HCT116 (cell line): Measurements from ENCODE around the gene MNX1. TPM values are rescaled to one million over a fixed set of nuclear protein-coding genes. Genes with fewer than 3 reads are reported as not detected.

ENCODE experiments used
- ATAC-seq: fragments of 200-7000 bp; cut with Tn5 transposase; 2 replicates; pipeline ENCODE4 v1.9.1; 2020; ENCODE audit warnings: mild to moderate bottlenecking, moderate library complexity
- BruUV-seq: library from RNA; stranded (reverse); fragments of 400-500 nt; replicated peaks from 2 replicates; lab custom pipeline; 2021; lab: Mats Ljungman, UMichigan
- CTCF ChIA-PET: fragments of 300-600 bp; sonication (Branson Sonifier 250); formaldehyde crosslinking; loops from one replicate; lab custom pipeline; 2021; ENCODE audit warnings: antibody characterized with exemption; lab: Charles Lee
- POLR2A ChIA-PET: fragments of 300-600, 350-600 bp; sonication (Branson Sonifier 250); formaldehyde crosslinking; loops from one replicate; lab custom pipeline; 2021; ENCODE audit warnings: antibody characterized with exemption; lab: Charles Lee
- RAD21 ChIA-PET, 2 experiments: fragments of 300-600 bp; sonication (Branson Sonifier 250); formaldehyde crosslinking; loops; one replicate each; lab custom pipeline; 2023; ENCODE audit warnings: low total read pairs in 2 of 2; ENCODE audit not compliant: uncharacterized antibody in 2 of 2, unreplicated experiment in 2 of 2, low non-redundant PET in 1 of 2; lab: Charles Lee
- DNase-seq: peaks from one replicate; pipeline ENCODE4 v3.0.0-alpha.2; 2010; ENCODE audit warnings: low read depth, low spot score
- H2AFZ ChIP-seq: fragments of 200-600 bp; shearing (Covaris generic), sonication (generic); 2 replicates; pipeline ENCODE4 v1.6.1; 2017; ENCODE audit warnings: low read depth, mixed run types, mixed read lengths, antibody characterized with exemption, low read length; ENCODE audit not compliant: poor library complexity, severe bottlenecking
- H3K27ac ChIP-seq: 2 replicates; pipeline ENCODE4 v1.5.1; 2012; ENCODE audit warnings: low read depth, low read length
- H3K27me3 ChIP-seq: fragments of 200-600 bp; sonication (generic); 2 replicates; pipeline ENCODE4 v1.6.1; 2016; ENCODE audit warnings: mixed run types, low read length, mixed read lengths; ENCODE audit not compliant: insufficient read depth
- H3K36me3 ChIP-seq, 2 experiments: fragments of 200-500 bp in 1 of 2; fragments of 200-600 bp in 1 of 2; sonication (Bioruptor generic) in 1 of 2; sonication (generic) in 1 of 2; 2 replicates each; pipeline versions ENCODE4 v1.5.1 to v1.6.1; 2014 to 2016; ENCODE audit warnings: low read length in 2 of 2, inconsistent platforms in 1 of 2, mixed read lengths in 1 of 2, mixed run types in 1 of 2; ENCODE audit not compliant: insufficient read depth in 2 of 2, control insufficient read depth in 1 of 2
- H3K4me1 ChIP-seq, 2 experiments: fragments of 200-600 bp in 1 of 2; sonication (generic) in 1 of 2; 2 replicates each; pipeline versions ENCODE4 v1.5.1 to v1.6.1; 2012 to 2017; ENCODE audit warnings: low read length in 2 of 2, inconsistent platforms in 1 of 2, mild to moderate bottlenecking in 1 of 2, mixed read lengths in 1 of 2, mixed run types in 1 of 2, moderate library complexity in 1 of 2; ENCODE audit not compliant: insufficient read depth in 2 of 2, control insufficient read depth in 1 of 2
- H3K4me2 ChIP-seq: fragments of 200-600 bp; sonication (generic); 2 replicates; pipeline ENCODE4 v1.6.1; 2017; ENCODE audit warnings: mixed run types, low read length, mixed read lengths
- H3K4me3 ChIP-seq, 2 experiments: fragments of 200-600 bp in 1 of 2; sonication (generic) in 1 of 2; replicated peaks in 1 of 2; 2 replicates each; pipeline ENCODE4 v1.5.1; 2011 to 2016; ENCODE audit warnings: low read length in 2 of 2, control low read depth in 1 of 2, low read depth in 1 of 2, mild to moderate bottlenecking in 1 of 2, mixed read lengths in 1 of 2, mixed run types in 1 of 2
- H3K79me2 ChIP-seq: fragments of 200-600 bp; sonication (generic); 2 replicates; pipeline ENCODE4 v1.6.1; 2017; ENCODE audit warnings: mild to moderate bottlenecking, mixed run types, low read length, moderate library complexity, mixed read lengths; ENCODE audit not compliant: insufficient read depth
- H3K9ac ChIP-seq: fragments of 200-600 bp; sonication (generic); 2 replicates; pipeline ENCODE4 v1.6.1; 2016; ENCODE audit warnings: low read length, mixed read lengths
- H3K9me2 ChIP-seq: fragments of 200-600 bp; sonication (generic), shearing (Covaris generic); 2 replicates; pipeline ENCODE4 v1.6.1; 2017; ENCODE audit warnings: mixed run types, mild to moderate bottlenecking, moderate library complexity; ENCODE audit not compliant: insufficient read depth
- H3K9me3 ChIP-seq, 2 experiments: fragments of 200-500 bp in 1 of 2; fragments of 200-600 bp in 1 of 2; sonication (Bioruptor generic) in 1 of 2; sonication (generic) in 1 of 2; 2 replicates each; pipeline ENCODE4 v1.6.1; 2014 to 2017; ENCODE audit warnings: low read length in 2 of 2, mixed read lengths in 2 of 2, inconsistent platforms in 1 of 2, low read depth in 1 of 2, mild to moderate bottlenecking in 1 of 2, mixed run types in 1 of 2, moderate library complexity in 1 of 2; ENCODE audit not compliant: control insufficient read depth in 1 of 2, insufficient read depth in 1 of 2
- H4K20me1 ChIP-seq: fragments of 200-600 bp; sonication (generic), shearing (Covaris generic); 2 replicates; pipeline ENCODE4 v1.6.1; 2017; ENCODE audit warnings: mixed run types, mild to moderate bottlenecking, moderate library complexity; ENCODE audit not compliant: insufficient read depth
- ATF3 ChIP-seq: IDR thresholded peaks from 2 replicates; pipeline ENCODE4 v1.6.1; 2012
- CBX3 ChIP-seq: IDR thresholded peaks from 2 replicates; pipeline ENCODE4 v1.6.1; 2012; ENCODE audit warnings: low read depth
- CTCF ChIP-seq, 3 experiments: fragments of 200-600 bp in 1 of 3; sonication (generic) in 1 of 3; IDR thresholded peaks in 2 of 3; conservative IDR thresholded peaks in 1 of 3; 2 replicates each; pipeline ENCODE4 v1.5.1; 2012 to 2017; ENCODE audit warnings: low read depth in 2 of 3, low read length in 2 of 3, antibody characterized with exemption in 1 of 3, borderline replicate concordance in 1 of 3, control low read depth in 1 of 3, mild to moderate bottlenecking in 1 of 3, mixed read lengths in 1 of 3, mixed run types in 1 of 3, moderate library complexity in 1 of 3; ENCODE audit not compliant: insufficient read depth in 1 of 3
- EGR1 ChIP-seq: IDR thresholded peaks from 2 replicates; pipeline ENCODE4 v1.6.1; 2012; ENCODE audit warnings: low read depth
- ELF1 ChIP-seq: IDR thresholded peaks from 2 replicates; pipeline ENCODE4 v1.6.1; 2012; ENCODE audit warnings: low read depth, borderline replicate concordance
- FOSL1 ChIP-seq: IDR thresholded peaks from 2 replicates; pipeline ENCODE4 v1.6.1; 2012; ENCODE audit warnings: low read depth
- JUND ChIP-seq: IDR thresholded peaks from 2 replicates; pipeline ENCODE4 v1.6.1; 2012
- MAX ChIP-seq: IDR thresholded peaks from 2 replicates; pipeline ENCODE4 v1.6.1; 2012
- TCF7L2 ChIP-seq: IDR thresholded peaks from 2 replicates; pipeline ENCODE4 v1.7.0; 2011; ENCODE audit warnings: borderline replicate concordance, inconsistent platforms; ENCODE audit not compliant: insufficient read depth, insufficient read length; ENCODE audit errors: extremely low read depth
- YY1 ChIP-seq: IDR thresholded peaks from 2 replicates; pipeline ENCODE4 v1.6.1; 2011; ENCODE audit warnings: low read length, low read depth, moderate library complexity, mild to moderate bottlenecking; ENCODE audit not compliant: insufficient replicate concordance; ENCODE audit errors: extremely low read depth
- ZFX ChIP-seq: fragments of 450-650 bp; IDR thresholded peaks from 2 replicates; pipeline ENCODE4 v1.6.1; 2017
- ZNF274 ChIP-seq: fragments of 200-500 bp; sonication (Bioruptor generic); IDR thresholded peaks from 2 replicates; pipeline ENCODE4 v1.6.1; 2014; ENCODE audit warnings: mild to moderate bottlenecking, low read depth, low read length, inconsistent platforms
- intact Hi-C: fragments of 100-400 bp; cut with micrococcal nuclease; formaldehyde crosslinking; loops from 2 replicates; pipeline ENCODE4 v1.10.0; 2022
- total RNA-seq: library from RNA; stranded (reverse); gene quantifications from one replicate; pipeline ENCODE4 v1.2.1, GENCODE V29; 2021; ENCODE audit not compliant: unreplicated experiment
- TF ChIP-seq, protein P1 (sequence below): IDR thresholded peaks from 2 replicates; pipeline ENCODE4 v1.6.1; 2011; ENCODE audit warnings: mild to moderate bottlenecking, low read length, moderate library complexity; ENCODE audit not compliant: insufficient replicate concordance; ENCODE audit errors: extremely low read depth

The MNX1 gene
- total RNA-seq, 1 experiment from 2014 or later: 7.7 TPM

GRCh38 chr7:157003756-157004520, 6.5 kb downstream of the MNX1 start:
- CTCF ChIA-PET: no interaction called here

GRCh38 chr7:157003445-157003755, 7.1 kb downstream of the MNX1 start:
- ChIA-PET RAD21 (no interaction called here), POLR2A (no interaction called here), CTCF (no interaction called here)
- Histone ChIP-seq H3K9ac (no peak overlapping the region), H3K4me3 (no peak overlapping the region), H4K20me1 (no peaks in the 10 kb centered on the region), H3K36me3 (no peaks in the 10 kb centered on the region; a peak in 1 of 4 replicates), H3K27ac (no peak overlapping the region), H3K4me2 (no peak overlapping the region), H3K9me3 (no peaks in the 10 kb centered on the region), H2AFZ (no peak overlapping the region), H3K27me3 (no peaks in the 10 kb centered on the region), H3K79me2 (no peaks in the 10 kb centered on the region), H3K4me1 (peaks cover 5 to 17% of the 10 kb centered on the region in 2 experiments; a peak in 3 of 4 replicates), H3K9me2 (no peaks in the 10 kb centered on the region)
- no TSS peak for BruUV-seq
- ATAC-seq (no peak), DNase-seq (no peak)
- intact Hi-C loops: loop anchor here (5.0 kb wide), 1 partner anchor 139 kb away; no protein-coding TSS in a partner anchor
- TF ChIP-seq TCF7L2: no peak
- no peak for TF ChIP-seq CBX3
- no peak for TF ChIP-seq YY1
- TF ChIP-seq, protein P1, sequence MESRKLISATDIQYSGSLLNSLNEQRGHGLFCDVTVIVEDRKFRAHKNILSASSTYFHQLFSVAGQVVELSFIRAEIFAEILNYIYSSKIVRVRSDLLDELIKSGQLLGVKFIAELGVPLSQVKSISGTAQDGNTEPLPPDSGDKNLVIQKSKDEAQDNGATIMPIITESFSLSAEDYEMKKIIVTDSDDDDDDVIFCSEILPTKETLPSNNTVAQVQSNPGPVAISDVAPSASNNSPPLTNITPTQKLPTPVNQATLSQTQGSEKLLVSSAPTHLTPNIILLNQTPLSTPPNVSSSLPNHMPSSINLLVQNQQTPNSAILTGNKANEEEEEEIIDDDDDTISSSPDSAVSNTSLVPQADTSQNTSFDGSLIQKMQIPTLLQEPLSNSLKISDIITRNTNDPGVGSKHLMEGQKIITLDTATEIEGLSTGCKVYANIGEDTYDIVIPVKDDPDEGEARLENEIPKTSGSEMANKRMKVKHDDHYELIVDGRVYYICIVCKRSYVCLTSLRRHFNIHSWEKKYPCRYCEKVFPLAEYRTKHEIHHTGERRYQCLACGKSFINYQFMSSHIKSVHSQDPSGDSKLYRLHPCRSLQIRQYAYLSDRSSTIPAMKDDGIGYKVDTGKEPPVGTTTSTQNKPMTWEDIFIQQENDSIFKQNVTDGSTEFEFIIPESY: no peak
- TF ChIP-seq FOSL1: no peak
- TF ChIP-seq ZNF274: no peak
- no peak for TF ChIP-seq EGR1
- TF ChIP-seq MAX: no peak
- TF ChIP-seq CTCF (IDR thresholded peaks at IDR 0.05 in 2 of 3, conservative IDR thresholded peaks at IDR 0.05 in 1 of 3; ENCODE audit: borderline replicate concordance in 1 of 3, insufficient read depth in 1 of 3, low read depth in 2 of 3, low read length in 2 of 3): no peak
- no peak for TF ChIP-seq ATF3
- no peak for TF ChIP-seq JUND
- TF ChIP-seq ELF1: no peak

More at GRCh38 chr7:157003756-157004520, 6.5 kb downstream of the MNX1 start:
- Histone ChIP-seq H3K27me3 (no peaks in the 10 kb centered on the region), H3K27ac (no peak overlapping the region), H3K79me2 (no peaks in the 10 kb centered on the region), H4K20me1 (no peaks in the 10 kb centered on the region), H3K9me3 (no peaks in the 10 kb centered on the region), H3K9ac (no peak overlapping the region), H3K36me3 (no peaks in the 10 kb centered on the region; a peak in 1 of 4 replicates), H3K4me1 (peaks cover 9 to 23% of the 10 kb centered on the region in 2 experiments), H3K4me2 (no peak overlapping the region), H3K4me3 (no peak overlapping the region), H3K9me2 (no peaks in the 10 kb centered on the region), H2AFZ (no peak overlapping the region)
- BruUV-seq: no TSS peak
- TF ChIP-seq ZFX: no peak
- intact Hi-C loops: loop anchor here (5.0 kb wide), 1 partner anchor 138 kb away; no protein-coding TSS in a partner anchor
- POLR2A ChIA-PET: no interaction called here
- ATAC-seq (no peak), DNase-seq (no peak)
- RAD21 ChIA-PET: no interaction called here
